Esophagus muscularis mucosa (tissue), 3 donors: ENCODE data around the gene AFF2.

Experiments
- POLR2A ChIP-seq: fragments of 450-650 bp; IDR thresholded peaks from one replicate; pipeline ENCODE4 v1.6.1; 2017; ENCODE audit warnings: antibody characterized with exemption, moderate library complexity, mild to moderate bottlenecking, low read depth
- TF ChIP-seq, protein P1 (sequence below), 3 experiments: fragments of 200-600 bp in 2 of 3; fragments of 450-650 bp in 1 of 3; sonication (generic) in 2 of 3; IDR thresholded peaks; one replicate each; pipeline ENCODE4 v1.5.1; 2017 to 2019; ENCODE audit warnings: antibody characterized with exemption in 3 of 3, mild to moderate bottlenecking in 2 of 3, moderate library complexity in 1 of 3

DNA sequence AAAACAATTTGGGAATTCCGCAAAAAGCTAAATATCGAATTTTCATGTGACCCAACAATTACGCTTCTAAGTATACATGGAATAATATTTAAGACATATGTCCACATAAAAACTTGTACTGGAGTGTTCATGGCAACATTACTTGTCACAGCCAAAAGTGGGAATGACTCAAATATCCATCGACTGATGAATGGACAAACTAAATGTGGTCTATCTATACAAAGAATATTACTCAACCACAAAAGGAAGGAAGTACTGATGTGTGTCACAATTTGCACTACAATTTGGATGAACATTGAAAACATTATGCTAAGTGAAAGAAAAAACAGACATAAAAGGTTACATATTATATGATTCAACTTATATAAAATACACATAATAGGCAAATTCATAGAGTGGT is 71.9 kb downstream of the AFF2 start:
- TF ChIP-seq, protein P1, sequence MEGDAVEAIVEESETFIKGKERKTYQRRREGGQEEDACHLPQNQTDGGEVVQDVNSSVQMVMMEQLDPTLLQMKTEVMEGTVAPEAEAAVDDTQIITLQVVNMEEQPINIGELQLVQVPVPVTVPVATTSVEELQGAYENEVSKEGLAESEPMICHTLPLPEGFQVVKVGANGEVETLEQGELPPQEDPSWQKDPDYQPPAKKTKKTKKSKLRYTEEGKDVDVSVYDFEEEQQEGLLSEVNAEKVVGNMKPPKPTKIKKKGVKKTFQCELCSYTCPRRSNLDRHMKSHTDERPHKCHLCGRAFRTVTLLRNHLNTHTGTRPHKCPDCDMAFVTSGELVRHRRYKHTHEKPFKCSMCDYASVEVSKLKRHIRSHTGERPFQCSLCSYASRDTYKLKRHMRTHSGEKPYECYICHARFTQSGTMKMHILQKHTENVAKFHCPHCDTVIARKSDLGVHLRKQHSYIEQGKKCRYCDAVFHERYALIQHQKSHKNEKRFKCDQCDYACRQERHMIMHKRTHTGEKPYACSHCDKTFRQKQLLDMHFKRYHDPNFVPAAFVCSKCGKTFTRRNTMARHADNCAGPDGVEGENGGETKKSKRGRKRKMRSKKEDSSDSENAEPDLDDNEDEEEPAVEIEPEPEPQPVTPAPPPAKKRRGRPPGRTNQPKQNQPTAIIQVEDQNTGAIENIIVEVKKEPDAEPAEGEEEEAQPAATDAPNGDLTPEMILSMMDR (IDR thresholded peaks at IDR 0.05) = no peak
- TF ChIP-seq POLR2A = no peak
